Measurements from ENCODE around the gene APOL3. TPM values are rescaled to one million over a fixed set of nuclear protein-coding genes. Genes with fewer than 3 reads are reported as not detected.

APOL3 gene
- total and polyA plus RNA-seq, 3 donors from 2014 or later = 10.6 to 20.9 (median 13.6) TPM

- Histone ChIP-seq H3K4me1 (no peaks in the 10 kb centered on the region), H3K9me3 (no peaks in the 10 kb centered on the region), H3K36me3 (ENCODE audit: low read depth, missing control alignments) (no peaks in the 10 kb centered on the region), H3K27ac (no peak overlapping the region), H3K27me3 (no peaks in the 10 kb centered on the region), H3K4me3 (no peak overlapping the region)
- 84 to 89% methylated on average over 14 of the region's 14 CpGs for WGBS, 2 donors
- intact Hi-C loops (cut with DNase I; ENCODE audit: low total_unique reads) = loop anchor here (10.0 kb wide), 1 partner anchor 65 kb away; no protein-coding TSS in a partner anchor
- no peak for DNase-seq
- no peak for TF ChIP-seq CTCF (IDR thresholded peaks at IDR 0.05)
- no peak for TF ChIP-seq POLR2A (IDR thresholded peaks at IDR 0.05)
Measured at GRCh38 chr22:36129486-36130388, 30.8 kb downstream of the APOL3 start.

- H3K4me1 ChIP-seq = no peaks in the 10 kb centered on the region
- intact Hi-C loops (cut with DNase I; ENCODE audit: low total_unique reads) = loop anchor here (10.0 kb wide), 1 partner anchor 64 kb away; no protein-coding TSS in a partner anchor
- no peak overlapping the region for H3K27ac ChIP-seq
- WGBS, 2 donors = 94 to 96% methylated on average over 9 of the region's 9 CpGs
- no peaks in the 10 kb centered on the region for H3K27me3 ChIP-seq
- TF ChIP-seq POLR2A (IDR thresholded peaks at IDR 0.05) (no peak), CTCF (IDR thresholded peaks at IDR 0.05) (no peak)
- H3K36me3 ChIP-seq (ENCODE audit: low read depth, missing control alignments) = no peaks in the 10 kb centered on the region
- H3K9me3 ChIP-seq = no peaks in the 10 kb centered on the region
- no peak for DNase-seq
- no peak overlapping the region for H3K4me3 ChIP-seq
Measured at GRCh38 chr22:36129071-36129470, 31.5 kb downstream of the APOL3 start.

GRCh38 chr22:36125994-36126531 lies 34.5 kb downstream of the APOL3 start:
- no peak for TF ChIP-seq CTCF (IDR thresholded peaks at IDR 0.05)
- TF ChIP-seq POLR2A (IDR thresholded peaks at IDR 0.05) = no peak
- DNase-seq = no peak
- H3K36me3 ChIP-seq (ENCODE audit: low read depth, missing control alignments) = no peaks in the 10 kb centered on the region
- H3K4me3 ChIP-seq = no peak overlapping the region
- intact Hi-C loops (cut with DNase I; ENCODE audit: low total_unique reads) = loop anchor here (10.0 kb wide), 1 partner anchor 61 kb away; no protein-coding TSS in a partner anchor
- H3K27me3 ChIP-seq = no peaks in the 10 kb centered on the region
- H3K4me1 ChIP-seq = no peaks in the 10 kb centered on the region
- H3K9me3 ChIP-seq = no peaks in the 10 kb centered on the region
- WGBS, 2 donors = 91 to 92% methylated on average over 1 of the region's 1 CpG
- H3K27ac ChIP-seq = no peak overlapping the region

GRCh38 chr22:36125434-36125833 lies 35.1 kb downstream of the APOL3 start:
- DNase-seq = no peak
- TF ChIP-seq POLR2A (IDR thresholded peaks at IDR 0.05) = no peak
- no peak for TF ChIP-seq CTCF (IDR thresholded peaks at IDR 0.05)
- no peaks in the 10 kb centered on the region for H3K36me3 ChIP-seq (ENCODE audit: low read depth, missing control alignments)
- H3K4me3 ChIP-seq = no peak overlapping the region
- H3K27ac ChIP-seq = no peak overlapping the region
- no peaks in the 10 kb centered on the region for H3K4me1 ChIP-seq
- intact Hi-C loops (cut with DNase I; ENCODE audit: low total_unique reads) = loop anchor here (10.0 kb wide), 1 partner anchor 61 kb away; no protein-coding TSS in a partner anchor
- 75 to 85% methylated on average over 6 of the region's 6 CpGs for WGBS, 2 donors
- H3K9me3 ChIP-seq = no peaks in the 10 kb centered on the region
- no peaks in the 10 kb centered on the region for H3K27me3 ChIP-seq

Measured in testis (tissue), 3 donors.